GM04504 (cell line): ENCODE measurements around the gene XDH.
A peak's percentile ranks its signal among the peaks of the same experiment; 100 is the strongest.

Source experiments
- DNase-seq: peaks from one replicate; pipeline ENCODE4 v3.0.0-alpha.2; 2012; ENCODE audit warnings: low read depth

Gene XDH

GRCh38 chr2:31365348-31365747, 49.2 kb downstream of the XDH start:
- no peak for DNase-seq

- DNase-seq, result no peak
These were observed 50.4 kb downstream of the XDH start for GRCh38 chr2:31363956-31364750.

- DNase-seq, result no peak
These were observed 52.0 kb downstream of the XDH start for GRCh38 chr2:31362581-31362980.

- no peak for DNase-seq
These were observed 55.3 kb downstream of the XDH start for GRCh38 chr2:31359229-31359628.

- DNase-seq, result no peak
These were observed 59.7 kb downstream of the XDH start for GRCh38 chr2:31354837-31355236.

GRCh38 chr2:31353179-31353578, 61.4 kb downstream of the XDH start:
- no peak for DNase-seq

- DNase-seq, result no peak
These were observed 64.9 kb downstream of the XDH start for GRCh38 chr2:31349684-31350083.

GRCh38 chr2:31349160-31349559, 65.4 kb downstream of the XDH start:
- DNase-seq, result no peak

- DNase-seq, result no peak
These were observed 65.9 kb downstream of the XDH start for GRCh38 chr2:31348618-31349017.

GRCh38 chr2:31347750-31348149, 66.8 kb downstream of the XDH start:
- DNase-seq, result peak; percentile 79

- no peak for DNase-seq
These were observed 67.2 kb downstream of the XDH start for GRCh38 chr2:31347319-31347718.

GRCh38 chr2:31344447-31344846, 70.1 kb downstream of the XDH start:
- no peak for DNase-seq

GRCh38 chr2:31341351-31341750, 73.2 kb downstream of the XDH start:
- DNase-seq, result no peak

GRCh38 chr2:31339696-31340095, 74.8 kb downstream of the XDH start:
- DNase-seq, result no peak

GRCh38 chr2:31337860-31338259, 76.7 kb downstream of the XDH start:
- peak; percentile 53 for DNase-seq

GRCh38 chr2:31337197-31337596, 77.3 kb downstream of the XDH start:
- DNase-seq, result no peak

- DNase-seq, result peak; percentile 30
These were observed 78.5 kb downstream of the XDH start for GRCh38 chr2:31335921-31336585.

GRCh38 chr2:31334311-31335026, 80.1 kb downstream of the XDH start:
- DNase-seq, result no peak

- DNase-seq, result peak; percentile 63
These were observed 80.9 kb downstream of the XDH start for GRCh38 chr2:31333527-31334183.

GRCh38 chr2:31333046-31333445, 81.5 kb downstream of the XDH start:
- no peak for DNase-seq

GRCh38 chr2:31332521-31332920, 82.0 kb downstream of the XDH start:
- DNase-seq, result no peak

GRCh38 chr2:31331156-31331555, 83.4 kb downstream of the XDH start:
- no peak for DNase-seq
